Measurements from ENCODE around the gene OSER1.

DNA sequence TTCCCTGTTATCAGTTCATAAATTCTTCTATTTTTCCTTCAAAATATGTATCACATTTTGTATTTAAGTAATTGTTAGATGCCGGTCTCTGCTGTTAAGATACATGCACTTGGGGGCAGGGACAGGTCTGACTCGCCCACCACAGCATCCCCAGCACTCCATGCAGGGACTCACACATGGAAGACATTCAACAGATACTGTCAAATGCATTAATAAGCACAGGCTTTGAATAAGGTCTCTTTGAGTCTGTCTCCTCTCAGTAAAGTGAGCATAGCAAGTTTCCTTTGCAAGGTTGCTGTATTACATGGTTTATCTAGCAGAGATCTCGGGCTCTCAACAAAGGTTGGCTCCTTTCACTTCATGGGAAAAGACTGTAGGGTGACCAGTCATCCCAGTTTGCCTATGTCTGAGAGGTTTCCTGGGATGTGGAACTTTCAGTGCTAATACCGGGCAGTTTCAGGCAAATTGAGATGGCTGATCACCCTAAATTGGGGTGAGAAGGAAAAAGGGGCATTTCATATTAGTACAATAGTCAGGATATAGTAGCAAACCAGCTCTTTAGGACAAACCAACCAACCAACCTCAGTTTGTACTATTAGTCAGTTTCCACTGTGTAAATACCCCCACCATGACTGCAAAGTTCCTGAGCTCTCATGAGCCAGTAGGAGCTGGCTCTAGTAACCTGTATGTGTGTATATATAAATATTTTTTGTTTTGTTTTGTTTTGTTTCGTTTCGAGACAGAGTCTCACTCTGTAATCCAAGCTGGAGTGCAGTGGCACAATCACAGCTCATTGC is 38.6 kb downstream of the OSER1 start:
- TF ChIP-seq, protein P1, sequence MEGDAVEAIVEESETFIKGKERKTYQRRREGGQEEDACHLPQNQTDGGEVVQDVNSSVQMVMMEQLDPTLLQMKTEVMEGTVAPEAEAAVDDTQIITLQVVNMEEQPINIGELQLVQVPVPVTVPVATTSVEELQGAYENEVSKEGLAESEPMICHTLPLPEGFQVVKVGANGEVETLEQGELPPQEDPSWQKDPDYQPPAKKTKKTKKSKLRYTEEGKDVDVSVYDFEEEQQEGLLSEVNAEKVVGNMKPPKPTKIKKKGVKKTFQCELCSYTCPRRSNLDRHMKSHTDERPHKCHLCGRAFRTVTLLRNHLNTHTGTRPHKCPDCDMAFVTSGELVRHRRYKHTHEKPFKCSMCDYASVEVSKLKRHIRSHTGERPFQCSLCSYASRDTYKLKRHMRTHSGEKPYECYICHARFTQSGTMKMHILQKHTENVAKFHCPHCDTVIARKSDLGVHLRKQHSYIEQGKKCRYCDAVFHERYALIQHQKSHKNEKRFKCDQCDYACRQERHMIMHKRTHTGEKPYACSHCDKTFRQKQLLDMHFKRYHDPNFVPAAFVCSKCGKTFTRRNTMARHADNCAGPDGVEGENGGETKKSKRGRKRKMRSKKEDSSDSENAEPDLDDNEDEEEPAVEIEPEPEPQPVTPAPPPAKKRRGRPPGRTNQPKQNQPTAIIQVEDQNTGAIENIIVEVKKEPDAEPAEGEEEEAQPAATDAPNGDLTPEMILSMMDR (optimal IDR thresholded peaks at IDR 0.05 in 1 of 3, IDR thresholded peaks at IDR 0.05 in 1 of 3, conservative IDR thresholded peaks at IDR 0.05 in 1 of 3; ENCODE audit: extremely low read depth in 1 of 3, insufficient read depth in 2 of 3, low read length in 3 of 3) = no peak
- TF ChIP-seq EZH2 (IDR thresholded peaks at IDR 0.05; ENCODE audit: low read length) = no peak
